HG03175 (cell line): ENCODE measurements around the gene PDZK1.
"Not testable (repeated sequence)": the region's sequence is repeated elsewhere in the genome, so short reads cannot be mapped to it uniquely, and the experiment has no call there.

Source experiments
- ATAC-seq: cut with Tn5 transposase; IDR thresholded peaks from one replicate; pipeline ENCODE4 v1.9.1; 2021; ENCODE audit warnings: mild to moderate bottlenecking, moderate library complexity; ENCODE audit not compliant: unreplicated experiment

The PDZK1 gene

DNA sequence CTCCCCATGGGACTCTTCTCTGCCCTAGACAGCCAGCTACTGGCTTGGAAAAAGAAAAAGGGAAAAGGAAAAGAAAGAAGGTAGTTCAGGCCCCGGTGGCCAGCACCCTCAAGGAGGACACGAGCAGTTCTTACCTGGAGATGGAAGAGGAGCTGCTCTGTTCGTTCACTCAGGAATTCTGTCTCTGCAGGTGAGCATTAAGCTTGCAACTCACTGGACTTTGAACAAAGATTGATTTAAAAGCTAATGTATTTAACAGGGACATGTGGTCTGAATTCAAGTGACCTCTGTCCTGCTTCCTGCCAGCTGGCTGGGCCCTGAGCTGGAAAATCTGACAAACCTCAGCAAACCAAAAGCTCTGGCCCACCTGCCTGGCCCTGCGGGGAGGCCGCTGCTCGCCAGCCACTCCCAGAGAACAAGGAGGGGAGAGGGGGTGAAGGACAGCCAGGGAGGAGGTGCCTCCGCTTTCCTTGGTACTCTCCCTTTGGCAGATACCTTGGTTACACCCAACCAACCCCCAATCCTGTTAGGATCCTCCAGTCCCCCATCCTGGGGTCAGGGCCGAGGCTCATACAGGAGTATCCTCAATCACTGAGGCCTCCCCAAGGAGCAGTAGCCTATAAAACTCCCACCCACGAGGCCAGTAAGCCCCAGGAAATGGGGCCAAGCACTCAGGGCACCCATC lies at the start of gene PDZK1:
Gene PDZK1 (minus strand): TSS at position 186 of the 685 bp plus-strand sequence. CDS start 19,347 bp downstream, outside the sequence.
- no peak for ATAC-seq

DNA sequence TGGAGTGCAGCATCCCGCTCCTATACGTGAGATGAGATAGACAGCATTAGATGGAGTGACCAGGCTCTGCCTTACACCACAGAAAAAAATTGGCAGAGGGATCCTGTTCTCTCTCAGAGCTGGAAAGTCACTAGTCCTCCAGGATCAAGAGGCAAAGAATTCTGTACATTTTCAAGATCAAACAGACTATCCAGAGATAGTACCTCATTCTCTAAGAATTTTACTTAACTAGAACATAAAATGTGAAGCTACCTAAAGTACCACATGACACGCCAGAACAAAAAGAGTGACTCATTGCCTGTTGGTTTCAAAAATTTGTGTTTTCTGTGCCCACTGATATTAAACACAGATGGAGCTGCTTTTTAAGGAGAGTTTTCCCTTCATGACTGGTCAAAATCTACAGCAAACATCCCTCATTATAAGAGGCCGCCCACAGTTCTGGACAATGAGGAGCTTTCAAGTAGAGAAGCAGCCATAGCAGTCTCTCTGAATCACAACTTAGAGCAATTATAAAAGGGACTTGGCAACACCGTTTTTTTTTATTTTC lies 44.4 kb upstream of the PDZK1 start:
- no peak for ATAC-seq

DNA sequence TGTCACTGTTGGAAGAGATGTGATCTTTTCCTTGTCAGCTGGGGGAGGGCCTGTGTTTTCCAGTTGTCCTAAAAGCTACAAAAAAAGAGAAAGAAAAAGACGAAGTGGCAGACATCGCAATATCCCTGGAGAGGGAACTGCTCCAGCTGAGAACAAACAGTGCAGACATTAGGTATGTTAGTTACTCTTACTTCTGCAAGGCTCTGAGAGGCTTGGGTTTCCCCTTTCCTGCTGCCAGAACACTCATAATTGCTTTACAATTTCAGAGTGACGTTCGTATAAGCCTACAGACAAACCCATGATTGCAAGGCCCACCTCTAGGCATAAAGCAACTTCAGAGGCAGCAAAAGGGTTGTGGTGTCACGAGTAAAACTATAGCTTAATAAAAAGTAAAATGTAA lies 43.3 kb upstream of the PDZK1 start:
- no peak for ATAC-seq

DNA sequence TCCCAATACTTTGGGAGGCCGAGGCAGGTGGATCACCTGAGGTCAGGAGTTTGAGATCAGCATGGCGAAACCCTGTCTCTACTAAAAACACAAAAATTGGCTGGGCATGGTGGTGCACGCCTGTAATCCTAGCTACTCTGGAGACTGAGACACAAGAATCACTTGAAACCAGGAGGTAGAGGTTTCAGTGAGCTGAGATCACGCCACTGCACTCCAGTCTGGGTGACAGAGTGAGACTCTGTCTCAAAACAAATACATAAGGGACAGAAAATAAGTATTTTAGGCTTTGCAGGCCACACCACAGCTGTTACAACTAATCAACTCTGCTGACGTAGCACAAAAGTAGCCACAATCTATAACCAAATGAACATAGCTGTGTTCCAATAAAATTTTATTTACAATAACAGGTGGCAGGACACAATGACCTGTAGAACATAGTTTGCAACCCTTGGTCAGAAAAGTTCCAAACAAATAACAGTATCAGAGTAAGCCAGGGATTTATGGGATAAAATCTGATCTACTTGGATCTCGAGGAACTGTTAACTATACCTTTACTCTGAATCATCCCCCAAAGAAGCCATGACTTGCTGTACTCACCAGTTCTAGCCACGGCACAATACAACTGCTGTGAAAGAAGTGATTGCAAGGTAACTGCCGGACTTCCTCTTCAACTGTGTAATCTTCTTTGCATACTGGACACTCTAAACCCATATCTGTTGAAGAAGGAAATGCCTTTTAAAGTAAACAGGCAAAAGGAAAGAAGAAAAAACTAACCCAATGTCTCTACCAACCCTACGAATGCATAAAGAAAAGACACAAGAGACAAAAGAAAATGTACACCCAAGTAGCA lies 40.5 kb upstream of the PDZK1 start:
- ATAC-seq: no peak

DNA sequence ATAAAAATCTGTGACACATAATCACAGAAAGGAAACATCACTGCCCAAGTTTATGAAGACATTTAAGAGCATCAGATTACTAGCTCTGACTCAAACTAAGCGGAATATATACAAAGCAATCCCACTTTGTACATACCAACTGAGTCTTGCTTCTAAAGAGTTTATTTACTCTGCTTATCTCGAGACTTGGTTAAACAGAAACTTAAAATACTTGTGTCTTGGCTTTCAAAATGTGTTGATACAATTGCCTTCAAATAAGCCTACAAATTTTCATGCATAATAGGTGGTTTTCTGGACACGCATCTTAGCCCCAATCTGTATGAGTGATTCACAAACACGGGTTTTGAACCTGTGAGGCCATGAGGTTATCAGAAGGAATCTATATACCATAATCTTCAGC lies 33.1 kb upstream of the PDZK1 start:
- no peak for ATAC-seq

DNA sequence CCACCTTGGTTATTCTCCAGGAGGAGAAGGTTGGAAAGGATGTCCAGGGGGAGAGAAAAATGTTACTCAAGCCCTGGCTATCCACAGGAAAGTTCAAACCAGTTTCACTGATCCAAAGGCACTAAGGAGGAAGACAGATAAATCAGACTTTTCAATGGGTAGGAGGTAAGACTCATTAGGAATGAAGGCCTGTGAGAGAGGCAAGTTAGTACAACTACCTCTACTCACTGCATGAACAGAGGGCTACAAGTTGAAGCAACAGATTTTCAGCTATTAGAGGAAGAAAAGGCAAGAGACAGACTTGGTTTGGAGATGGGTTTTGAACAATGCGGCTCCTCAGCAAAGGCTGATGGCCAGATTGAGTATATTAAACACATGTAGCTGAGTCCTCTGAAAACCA lies 29.0 kb upstream of the PDZK1 start:
- ATAC-seq: no peak

DNA sequence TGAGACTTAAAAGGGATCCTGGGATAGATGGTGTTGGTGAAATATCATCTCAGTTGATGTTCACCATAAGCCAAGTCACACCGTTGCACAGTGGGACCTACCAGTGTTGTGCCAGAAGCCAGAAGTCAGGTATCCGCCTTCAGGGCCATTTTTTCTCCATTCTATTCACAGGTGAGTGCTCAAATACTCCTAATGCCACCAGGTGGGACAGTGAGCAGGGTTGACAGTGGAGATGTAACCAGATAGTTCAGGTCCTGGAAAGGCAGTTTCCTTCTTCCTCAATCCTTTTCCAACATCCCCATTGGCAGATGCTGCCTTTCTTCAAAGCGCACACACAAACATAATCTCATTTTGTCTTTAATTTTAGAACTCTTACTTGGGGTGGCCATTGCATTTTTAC lies 23.7 kb upstream of the PDZK1 start:
- no peak for ATAC-seq

DNA sequence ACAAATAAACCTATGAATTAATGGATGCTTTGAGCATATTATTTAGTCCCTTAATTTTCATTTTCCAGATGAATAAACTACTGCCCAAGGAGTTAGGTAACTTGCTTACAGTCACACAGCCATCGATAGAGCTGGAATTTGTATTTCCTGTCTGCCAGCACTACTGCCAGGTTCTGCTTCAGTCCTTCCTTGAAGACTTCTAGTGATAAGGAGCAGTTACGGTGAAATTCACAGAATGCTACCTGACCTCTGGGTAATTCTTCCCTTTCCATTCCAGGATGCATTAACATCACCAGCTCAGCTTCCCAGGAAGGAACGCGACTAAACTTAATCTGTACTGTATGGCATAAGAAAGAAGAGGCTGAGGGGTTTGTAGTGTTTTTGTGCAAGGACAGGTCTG lies 23.3 kb upstream of the PDZK1 start:
- ATAC-seq: no peak

DNA sequence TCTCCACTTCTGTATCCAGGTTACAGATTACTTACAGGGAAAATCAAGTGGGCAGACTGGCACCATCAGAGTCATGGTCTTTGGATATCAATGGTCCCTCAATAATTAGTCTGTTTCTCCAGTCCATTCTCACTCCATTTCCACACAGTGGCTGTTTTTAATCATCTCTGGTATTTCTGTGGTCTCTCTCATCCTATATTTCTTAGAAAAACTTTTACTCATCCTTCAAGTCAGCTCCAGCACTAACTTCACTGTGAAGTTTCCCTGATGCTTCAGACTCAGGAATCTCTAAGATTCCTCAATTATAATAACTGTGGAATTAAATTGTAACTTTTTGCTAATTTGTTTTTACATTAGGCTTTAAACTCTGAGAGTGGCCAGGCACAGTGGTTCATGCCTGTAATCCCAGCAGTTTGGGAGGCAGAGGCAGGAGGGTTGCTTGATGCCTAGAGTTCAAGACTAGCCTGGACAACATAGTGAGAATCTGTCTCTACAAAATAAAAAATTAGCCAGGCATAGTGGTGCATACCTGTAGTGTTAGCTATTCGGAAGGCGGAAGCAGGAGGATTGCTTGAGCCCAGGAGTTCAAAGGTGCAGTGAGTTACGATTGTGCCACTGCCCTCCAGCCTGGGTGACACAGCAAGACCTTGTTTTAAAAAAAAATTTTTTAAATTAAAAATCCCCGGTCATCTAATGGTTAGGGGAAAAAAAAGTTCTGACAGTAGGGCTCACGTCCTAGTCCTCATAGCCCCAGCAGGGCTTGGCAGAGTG lies 22.7 kb upstream of the PDZK1 start:
- ATAC-seq: no peak

DNA sequence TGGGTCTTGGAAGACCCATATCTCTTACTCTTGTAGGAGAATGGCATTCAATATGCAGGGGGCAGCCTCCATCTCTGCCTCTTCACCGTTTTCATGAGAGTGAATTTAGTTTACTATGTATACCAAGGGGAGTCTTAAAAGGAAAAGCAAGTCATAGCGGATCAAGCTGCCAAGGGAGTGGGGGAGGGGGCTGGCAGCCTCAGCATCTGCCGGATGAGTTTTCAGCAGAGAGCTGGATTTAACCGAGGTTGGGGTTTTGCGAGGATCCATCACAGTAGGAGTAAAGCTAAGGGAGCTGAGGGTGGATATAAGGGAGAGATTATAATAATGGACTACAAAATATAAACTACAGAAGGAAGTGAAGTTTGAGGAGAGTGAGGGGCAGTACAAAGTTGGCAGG lies 22.0 kb upstream of the PDZK1 start:
- no peak for ATAC-seq

DNA sequence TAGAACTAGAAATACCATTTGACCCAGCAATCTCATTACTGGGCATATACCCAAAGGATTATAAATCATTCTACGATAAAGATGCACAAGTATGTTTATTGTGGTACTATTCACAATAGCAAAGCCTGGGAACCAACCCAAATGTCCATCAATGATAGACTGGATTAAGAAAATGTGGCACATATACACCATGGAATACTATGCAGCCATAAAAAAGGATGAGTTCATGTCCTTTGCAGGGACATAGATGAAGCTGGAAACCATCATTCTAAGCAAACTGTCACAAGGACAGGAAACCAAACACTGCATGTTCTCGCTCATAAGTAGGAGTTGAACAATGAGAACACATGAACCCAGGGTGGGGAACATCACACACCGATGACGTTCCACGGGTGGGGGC lies 19.0 kb upstream of the PDZK1 start:
- ATAC-seq: not testable (repeated sequence)

DNA sequence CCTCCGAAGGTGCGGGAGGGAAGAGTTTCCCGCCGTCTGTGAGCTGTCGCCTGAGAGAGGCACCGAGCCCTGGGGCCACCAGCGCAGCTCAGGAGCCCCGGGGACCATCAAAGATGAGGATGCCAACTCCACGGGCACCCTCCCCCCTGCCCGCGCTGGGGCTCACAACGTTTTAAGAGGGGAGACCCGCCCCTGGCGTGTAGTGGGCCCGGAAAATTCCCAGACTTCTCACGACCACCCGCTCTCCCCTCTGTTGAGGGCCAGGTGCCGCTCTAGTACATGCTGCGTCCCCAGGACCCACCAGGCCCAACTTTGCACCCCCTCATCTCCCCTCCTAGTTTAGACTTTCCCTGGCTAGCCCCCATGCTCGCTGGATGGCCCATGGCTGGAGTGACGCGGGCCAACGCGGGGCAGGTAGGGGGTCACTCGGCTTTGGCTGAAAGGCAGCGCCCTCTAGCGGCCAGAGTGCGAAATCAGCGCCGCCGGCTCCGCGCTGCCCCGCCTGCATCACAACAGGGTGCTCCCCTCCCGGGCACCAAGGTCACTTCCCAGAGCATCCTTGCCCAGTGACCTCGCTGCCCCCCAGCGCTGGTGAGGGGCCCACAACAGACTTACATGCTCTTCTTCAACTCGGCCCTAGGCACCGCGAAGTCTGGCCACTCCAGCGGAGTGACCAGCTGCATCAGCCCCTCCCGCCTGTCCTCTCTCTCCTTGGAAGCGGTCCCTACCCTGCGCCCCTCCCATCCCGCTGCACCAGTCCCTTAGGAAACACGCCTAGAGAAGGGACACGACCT lies 13.9 kb upstream of the PDZK1 start:
- ATAC-seq: peak; percentile 68

DNA sequence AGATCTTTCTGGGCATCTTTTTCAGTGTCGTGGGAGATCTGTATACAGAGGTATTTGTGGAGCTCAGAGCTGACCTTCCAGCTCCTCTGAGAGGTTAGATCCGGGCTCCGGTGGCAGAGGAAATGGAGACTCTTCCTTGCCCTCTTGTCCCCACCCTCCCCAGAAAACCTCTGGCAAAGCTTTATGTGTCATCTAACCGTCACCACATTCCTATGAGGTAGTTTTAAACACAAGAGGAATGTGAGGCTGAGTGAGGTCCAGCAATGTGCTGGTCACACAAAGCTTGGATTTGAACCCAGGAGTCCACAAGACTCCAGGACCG lies 13.3 kb upstream of the PDZK1 start:
- no peak for ATAC-seq

DNA sequence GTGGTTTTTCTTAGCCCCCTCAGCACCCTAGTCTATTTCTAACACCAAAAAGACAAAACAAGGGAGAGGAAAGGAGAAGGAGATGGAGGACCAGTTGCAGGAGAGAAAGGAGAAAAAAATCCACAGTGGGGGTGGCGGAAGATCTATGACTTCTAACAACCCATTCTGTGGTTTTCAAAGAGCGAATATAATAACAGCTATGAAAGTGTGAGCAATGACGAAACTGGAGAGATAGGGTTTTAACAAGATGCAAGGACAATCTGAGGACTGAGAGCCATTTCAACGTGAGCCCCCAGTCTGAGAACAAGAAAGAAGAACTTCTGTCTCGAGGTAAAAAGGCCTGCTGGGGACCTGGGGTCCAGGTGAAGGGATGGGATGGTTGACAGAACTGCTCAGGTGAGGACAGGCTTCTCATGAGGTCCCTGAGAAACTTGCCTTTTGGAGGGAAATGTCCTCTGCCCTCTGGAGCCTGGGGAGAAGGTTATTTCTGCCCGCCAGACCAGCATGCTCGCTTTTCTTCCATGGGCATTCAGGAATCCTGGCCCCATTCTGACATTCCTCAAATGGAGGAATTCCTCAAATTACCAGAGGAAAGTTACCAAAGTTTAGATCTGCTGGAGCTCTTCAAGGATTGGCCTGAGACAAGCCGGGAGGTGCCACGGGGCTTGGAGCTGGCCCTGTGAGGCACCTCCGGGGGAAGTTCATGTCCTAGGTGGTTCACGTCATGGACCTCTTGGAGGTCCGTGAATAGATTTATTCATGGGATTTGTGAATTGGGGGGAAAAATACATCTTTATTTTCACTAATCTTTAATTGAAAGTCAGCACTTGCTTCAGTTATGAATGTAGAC lies 12.3 kb upstream of the PDZK1 start, which contains the start of gene CD160:
Gene CD160 (plus strand): TSS at position 270 of the 850 bp plus-strand sequence. CDS start 8,829 bp downstream, outside the sequence.
- no peak for ATAC-seq

DNA sequence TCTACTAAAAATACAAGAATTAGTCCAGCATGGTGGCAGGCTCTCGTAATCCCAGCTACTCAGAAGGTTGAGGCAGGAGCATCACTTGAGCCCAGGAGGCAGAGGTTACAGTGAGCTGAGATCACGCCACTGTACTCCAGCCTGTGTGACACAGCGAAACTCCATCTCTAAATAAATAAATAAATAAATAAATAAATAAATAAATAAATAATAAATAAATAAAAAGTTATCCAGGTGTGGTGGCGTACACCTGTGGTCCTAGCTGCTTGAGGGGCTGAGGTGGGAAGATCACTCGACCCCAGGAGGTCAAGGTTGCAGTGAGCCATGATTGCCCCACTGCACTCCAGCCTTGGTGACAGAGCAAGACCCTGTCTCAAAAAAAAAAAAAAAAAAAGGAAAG lies 11.3 kb upstream of the PDZK1 start:
- not testable (repeated sequence) for ATAC-seq

DNA sequence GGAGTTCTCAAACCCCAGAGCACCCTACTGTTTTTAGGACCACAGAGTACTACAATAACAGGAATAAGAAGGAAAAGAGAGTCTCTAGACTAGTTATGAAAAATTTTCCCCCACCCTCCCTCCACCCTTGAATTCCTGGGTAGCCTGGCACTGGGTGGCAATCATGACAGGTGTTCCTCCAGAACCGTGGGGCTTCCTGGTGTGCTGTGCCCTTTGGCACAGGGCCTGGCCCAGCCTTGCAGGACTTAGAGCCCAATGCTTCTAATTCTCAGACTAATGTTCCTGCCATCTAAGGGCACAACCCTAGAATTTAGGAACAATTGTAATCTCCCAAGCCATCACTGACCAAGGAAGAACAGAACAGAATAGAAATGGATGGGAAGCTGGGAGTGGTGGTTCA lies 10.7 kb upstream of the PDZK1 start:
- ATAC-seq: no peak

DNA sequence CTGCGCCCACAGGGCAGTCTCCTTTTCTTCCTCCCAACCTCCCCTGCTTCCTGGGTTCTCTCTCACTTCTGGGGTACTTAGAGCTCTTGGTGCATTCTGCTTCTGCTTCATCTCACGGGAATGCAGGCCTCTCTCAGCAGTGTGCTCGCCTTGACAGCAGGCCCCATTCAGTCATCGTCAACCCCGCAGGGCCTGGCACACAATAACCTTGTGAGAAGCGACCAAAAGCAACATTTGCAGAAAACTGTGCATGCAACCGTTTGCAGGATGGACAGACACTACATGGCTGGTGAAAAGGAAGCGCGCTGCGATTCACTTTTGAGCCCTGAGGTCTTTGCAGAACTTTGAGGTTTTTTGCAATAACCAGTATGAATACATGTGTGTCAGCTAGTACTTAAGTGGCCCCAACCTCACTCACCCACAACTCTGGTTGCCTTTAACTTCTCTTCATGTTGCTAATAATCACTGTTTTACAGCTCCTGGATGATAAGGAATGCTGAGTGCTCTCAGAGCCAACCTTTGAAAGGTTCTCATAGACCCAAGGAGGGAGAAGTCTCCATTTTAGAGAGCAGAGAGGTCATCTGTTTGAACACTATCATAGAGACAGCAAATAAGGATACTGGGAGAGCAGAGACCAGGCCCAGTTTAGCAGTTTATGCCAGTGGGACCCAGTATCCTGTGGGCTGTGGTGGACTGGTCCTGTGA lies 9.6 kb upstream of the PDZK1 start:
- no peak for ATAC-seq

DNA sequence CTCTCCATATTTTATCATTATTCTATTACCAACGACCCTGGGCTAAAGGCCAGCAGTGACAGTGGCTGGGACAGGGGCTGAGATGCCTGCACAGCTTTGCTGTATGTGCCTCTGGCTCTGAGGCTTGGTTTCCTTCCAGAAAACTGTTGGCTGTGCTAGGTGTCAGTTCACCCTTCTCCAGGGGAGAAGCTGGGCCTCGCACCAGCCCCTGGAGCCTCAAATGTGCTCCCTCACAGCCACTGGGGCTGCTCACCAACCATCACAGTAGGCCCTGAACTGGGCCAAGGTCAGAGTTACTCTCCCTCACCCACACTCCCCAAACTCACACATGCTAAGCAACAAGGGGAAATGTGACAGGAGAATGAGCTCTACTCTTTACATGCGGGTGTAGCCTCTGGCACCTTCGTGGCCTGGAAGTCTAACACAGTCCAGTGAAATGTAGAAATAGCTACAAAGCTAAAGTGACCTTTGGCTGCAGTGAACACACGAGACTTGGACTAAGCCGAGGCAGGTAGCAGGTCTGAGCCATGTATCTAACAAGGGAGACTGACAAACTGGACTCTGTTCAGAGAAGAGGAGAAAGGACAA lies 7.5 kb upstream of the PDZK1 start:
- no peak for ATAC-seq

DNA sequence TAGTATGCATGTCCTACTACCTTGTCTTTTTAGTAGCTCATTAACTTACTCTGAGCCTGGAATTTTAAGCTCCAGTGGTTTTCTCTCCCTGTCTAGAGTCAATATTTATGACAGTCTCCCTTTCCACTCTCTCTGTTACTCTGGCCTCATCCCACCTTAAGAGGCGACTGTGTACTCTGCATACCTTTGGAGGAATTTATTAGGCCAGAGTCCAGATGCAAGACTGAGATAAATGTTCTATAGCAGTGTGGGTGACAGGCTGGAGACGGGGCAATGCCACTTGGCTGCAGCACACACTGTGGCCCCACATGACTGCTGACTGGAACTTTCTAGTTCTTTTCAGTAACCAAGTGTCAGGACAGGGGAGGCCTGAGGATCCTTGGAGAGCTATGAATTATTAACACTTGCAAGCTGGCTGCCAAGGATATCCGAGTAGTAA lies 4.1 kb upstream of the PDZK1 start:
- no peak for ATAC-seq
